HUES64 (cell line): Measurements from ENCODE around the gene CASKIN2.

Source experiments
- H3K27ac ChIP-seq: 2 replicates; pipeline ENCODE4 v1.7.0; 2013; ENCODE audit warnings: low read depth, low read length, inconsistent platforms
- H3K27me3 ChIP-seq: 2 replicates; pipeline ENCODE4 v1.6.1; 2013; ENCODE audit warnings: mild to moderate bottlenecking, low read length; ENCODE audit not compliant: insufficient read depth
- H3K36me3 ChIP-seq: 2 replicates; pipeline ENCODE4 v1.6.1; 2013; ENCODE audit warnings: mild to moderate bottlenecking, low read length; ENCODE audit not compliant: insufficient read depth
- H3K4me1 ChIP-seq: 2 replicates; pipeline ENCODE4 v1.6.1; 2013; ENCODE audit warnings: mild to moderate bottlenecking, low read length, moderate library complexity; ENCODE audit not compliant: insufficient read depth
- H3K4me3 ChIP-seq: 2 replicates; pipeline ENCODE4 v1.5.1; 2013; ENCODE audit warnings: mild to moderate bottlenecking, low read length, moderate library complexity
- H3K9ac ChIP-seq: 2 replicates; pipeline ENCODE4 v1.6.1; 2013; ENCODE audit warnings: mild to moderate bottlenecking, low read depth, low read length
- H3K9me3 ChIP-seq: 2 replicates; pipeline ENCODE4 v1.6.1; 2013; ENCODE audit warnings: low read depth, low read length; ENCODE audit not compliant: insufficient read depth
- WGBS: fragments of 150-250, 120-280 bp; methylation state at CpG from one replicate; pipeline ENCODE4 v1.1.7; 2013; ENCODE audit warnings: missing lambda C conversion rate; 5-methylcytosine and 5-hydroxymethylcytosine counted together

The CASKIN2 gene

GRCh38 chr17:75473246-75473645 is 42.1 kb downstream of the CASKIN2 start:
- Histone ChIP-seq H3K27me3 (no peaks in the 10 kb centered on the region), H3K9me3 (no peaks in the 10 kb centered on the region), H3K9ac (no peak overlapping the region), H3K4me3 (no peak overlapping the region), H3K36me3 (peaks cover 14% of the 10 kb centered on the region), H3K27ac (no peak overlapping the region), H3K4me1 (peaks cover under 1% of the 10 kb centered on the region; the same call in 1 of the 2 replicates)
- 95% methylated on average over 2 of the region's 2 CpGs for WGBS

GRCh38 chr17:75472119-75472518 is 43.2 kb downstream of the CASKIN2 start:
- H3K27ac ChIP-seq: no peak overlapping the region
- H3K27me3 ChIP-seq: no peaks in the 10 kb centered on the region
- WGBS: 70% methylated on average over 4 of the region's 4 CpGs
- no peak overlapping the region for H3K4me3 ChIP-seq
- H3K9ac ChIP-seq: no peak overlapping the region
- H3K4me1 ChIP-seq: no peaks in the 10 kb centered on the region
- peaks cover 14% of the 10 kb centered on the region for H3K36me3 ChIP-seq
- no peaks in the 10 kb centered on the region for H3K9me3 ChIP-seq

GRCh38 chr17:75471207-75471606 is 44.1 kb downstream of the CASKIN2 start:
- peaks cover 14% of the 10 kb centered on the region for H3K36me3 ChIP-seq
- H3K9ac ChIP-seq: no peak overlapping the region
- H3K9me3 ChIP-seq: no peaks in the 10 kb centered on the region
- H3K4me3 ChIP-seq: no peak overlapping the region
- WGBS: 95% methylated on average over 6 of the region's 6 CpGs
- H3K4me1 ChIP-seq: no peaks in the 10 kb centered on the region
- no peaks in the 10 kb centered on the region for H3K27me3 ChIP-seq
- H3K27ac ChIP-seq: no peak overlapping the region

- H3K36me3 ChIP-seq: peaks cover 14% of the 10 kb centered on the region
- H3K4me1 ChIP-seq: no peaks in the 10 kb centered on the region
- H3K4me3 ChIP-seq: no peak overlapping the region
- no peak overlapping the region for H3K27ac ChIP-seq
- no peaks in the 10 kb centered on the region for H3K9me3 ChIP-seq
- no peak overlapping the region for H3K9ac ChIP-seq
- no peaks in the 10 kb centered on the region for H3K27me3 ChIP-seq
- 95% methylated on average over 13 of the region's 13 CpGs for WGBS
Observed at GRCh38 chr17:75468779-75469373, 46.5 kb downstream of the CASKIN2 start.

- H3K9ac ChIP-seq: no peak overlapping the region
- WGBS: 89% methylated on average over 8 of the region's 8 CpGs
Observed at GRCh38 chr17:75468291-75468754, 47.0 kb downstream of the CASKIN2 start.

GRCh38 chr17:75465039-75465438 is 50.3 kb downstream of the CASKIN2 start:
- 94% methylated on average over 6 of the region's 6 CpGs for WGBS
- Histone ChIP-seq H3K27ac (no peak overlapping the region), H3K4me1 (no peaks in the 10 kb centered on the region), H3K9ac (no peak overlapping the region), H3K36me3 (no peaks in the 10 kb centered on the region), H3K9me3 (no peaks in the 10 kb centered on the region), H3K27me3 (no peaks in the 10 kb centered on the region), H3K4me3 (no peak overlapping the region)

More at GRCh38 chr17:75468291-75468754, 47.0 kb downstream of the CASKIN2 start:
- Histone ChIP-seq H3K36me3 (peaks cover 11% of the 10 kb centered on the region), H3K4me1 (no peaks in the 10 kb centered on the region), H3K9me3 (no peaks in the 10 kb centered on the region), H3K4me3 (no peak overlapping the region), H3K27me3 (no peaks in the 10 kb centered on the region), H3K27ac (no peak overlapping the region)

GRCh38 chr17:75463603-75464002 is 51.7 kb downstream of the CASKIN2 start:
- Histone ChIP-seq H3K27me3 (no peaks in the 10 kb centered on the region), H3K9ac (no peak overlapping the region), H3K4me1 (no peaks in the 10 kb centered on the region), H3K27ac (no peak overlapping the region), H3K36me3 (no peaks in the 10 kb centered on the region), H3K4me3 (no peak overlapping the region), H3K9me3 (no peaks in the 10 kb centered on the region)
- WGBS: 100% methylated on average over 2 of the region's 2 CpGs

GRCh38 chr17:75460295-75460694 is 55.0 kb downstream of the CASKIN2 start:
- peaks cover 12% of the 10 kb centered on the region for H3K4me1 ChIP-seq
- WGBS: 97% methylated on average over 4 of the region's 4 CpGs
- H3K36me3 ChIP-seq: no peaks in the 10 kb centered on the region
- no peak overlapping the region for H3K4me3 ChIP-seq
- no peaks in the 10 kb centered on the region for H3K9me3 ChIP-seq
- no peak overlapping the region for H3K9ac ChIP-seq
- H3K27me3 ChIP-seq: no peaks in the 10 kb centered on the region
- H3K27ac ChIP-seq: no peak overlapping the region

- WGBS: 88% methylated on average over 9 of the region's 9 CpGs
- Histone ChIP-seq H3K27me3 (no peaks in the 10 kb centered on the region), H3K4me1 (peaks cover 12% of the 10 kb centered on the region), H3K27ac (no peak overlapping the region), H3K4me3 (no peak overlapping the region), H3K9me3 (no peaks in the 10 kb centered on the region), H3K36me3 (no peaks in the 10 kb centered on the region), H3K9ac (no peak overlapping the region)
Observed at GRCh38 chr17:75459590-75460267, 55.6 kb downstream of the CASKIN2 start.

- no peak overlapping the region for H3K4me3 ChIP-seq
- no peak overlapping the region for H3K9ac ChIP-seq
- peaks cover 12% of the 10 kb centered on the region for H3K4me1 ChIP-seq
- no peak overlapping the region for H3K27ac ChIP-seq
- WGBS: no CpG with 5 or more reads among the region's 1 CpG
- no peaks in the 10 kb centered on the region for H3K9me3 ChIP-seq
- H3K27me3 ChIP-seq: no peaks in the 10 kb centered on the region
- H3K36me3 ChIP-seq: no peaks in the 10 kb centered on the region
Observed at GRCh38 chr17:75459246-75459589, 56.1 kb downstream of the CASKIN2 start.

GRCh38 chr17:75457047-75457654 is 58.2 kb downstream of the CASKIN2 start:
- Histone ChIP-seq H3K9ac (peak overlapping the region; percentile 91), H3K27me3 (no peaks in the 10 kb centered on the region), H3K27ac (peak overlapping the region; percentile 73), H3K4me1 (peaks cover 12% of the 10 kb centered on the region), H3K4me3 (peak overlapping the region; percentile 76), H3K9me3 (no peaks in the 10 kb centered on the region), H3K36me3 (no peaks in the 10 kb centered on the region)
- 1% methylated on average over 38 of the region's 38 CpGs for WGBS
